ENCODE data around the gene ATAD3B.
"Not testable (repeated sequence)": the region's sequence is repeated elsewhere in the genome, so short reads cannot be mapped to it uniquely, and the experiment has no call there.

ATAD3B gene

DNA sequence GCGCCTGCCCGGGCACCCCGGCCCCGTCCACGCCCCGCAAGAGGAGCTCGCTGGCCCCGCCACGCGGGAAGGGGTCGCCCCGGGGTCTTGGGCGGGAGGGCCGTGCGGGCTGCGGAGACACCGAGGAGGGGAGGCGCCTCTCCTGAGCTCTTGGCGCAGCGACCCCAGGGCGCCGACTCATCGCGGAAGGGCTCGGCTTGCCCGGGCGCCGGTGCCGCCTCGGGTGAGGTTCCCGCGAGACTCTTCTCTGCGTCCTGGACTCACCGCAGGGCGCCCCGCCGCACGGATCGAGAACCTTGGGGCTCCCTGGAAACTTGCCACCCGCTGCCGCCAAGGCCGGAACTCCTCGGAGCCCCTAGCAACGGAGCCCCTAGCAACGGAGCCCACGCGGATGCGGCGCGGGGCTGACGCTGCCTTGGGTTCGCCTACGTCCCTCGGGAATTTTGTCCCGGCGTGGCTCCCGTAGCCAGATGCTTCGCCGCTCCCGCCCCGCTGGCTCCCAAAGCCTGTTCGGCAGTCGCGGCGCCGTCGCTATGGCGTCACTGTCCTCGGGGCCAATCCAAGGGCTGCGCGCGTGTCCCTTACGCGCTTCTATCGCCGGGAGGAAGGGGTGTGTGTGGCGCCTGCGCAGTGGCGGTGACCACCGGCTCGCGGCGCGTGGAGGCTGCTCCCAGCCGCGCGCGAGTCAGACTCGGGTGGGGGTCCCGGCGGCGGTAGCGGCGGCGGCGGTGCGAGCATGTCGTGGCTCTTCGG lies 40.1 kb downstream of the ATAD3B start, which contains the start of gene ATAD3A:
Gene ATAD3A, plus strand, starts transcription at position 630 of the 753 bp plus-strand sequence. Its CDS starts 107 bp downstream, at position 737.
- DNase-seq: peak; percentile 94

DNA sequence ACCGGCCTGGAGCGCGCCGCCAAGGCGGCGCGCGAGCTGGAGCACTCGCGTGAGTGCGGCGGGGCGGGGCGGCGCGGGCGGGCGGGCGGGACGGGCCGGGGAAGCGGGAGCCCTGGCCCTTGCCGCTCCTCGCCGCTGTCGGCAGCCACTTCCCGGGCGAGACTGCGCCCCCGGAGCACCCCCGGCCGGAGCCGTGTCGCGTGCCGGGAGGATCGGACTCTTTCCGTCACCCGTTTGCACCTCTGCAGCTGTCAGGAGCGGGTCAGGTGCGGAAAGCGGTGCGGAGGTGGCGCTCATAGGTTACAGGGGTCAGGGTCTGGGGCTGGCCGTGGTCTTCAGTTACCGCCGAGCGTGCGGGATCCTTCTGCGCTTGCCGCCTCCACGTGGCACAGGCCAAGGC lies 40.9 kb downstream of the ATAD3B start:
- not testable (repeated sequence) for DNase-seq

DNA sequence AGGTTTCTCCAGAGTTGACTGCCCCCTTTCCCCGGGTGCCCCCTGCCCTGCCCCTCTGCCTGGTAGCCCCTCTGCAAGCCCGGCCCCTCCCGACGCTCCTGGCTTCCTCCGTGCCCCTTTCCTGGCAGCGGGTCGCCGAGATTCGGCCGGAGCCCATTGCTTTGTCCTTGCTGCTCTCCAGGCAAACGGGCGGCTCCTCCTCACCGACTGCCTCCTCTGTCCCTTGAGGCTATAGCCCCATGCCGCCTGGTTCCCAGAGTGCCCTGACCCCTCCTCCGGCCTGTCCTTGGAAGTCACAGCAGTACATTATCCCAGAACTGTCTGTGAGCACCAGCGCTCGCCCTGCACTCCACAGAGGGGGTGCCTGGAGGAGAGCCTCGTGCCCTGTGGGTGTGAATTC lies 42.1 kb downstream of the ATAD3B start:
- not testable (repeated sequence) for DNase-seq

DNA sequence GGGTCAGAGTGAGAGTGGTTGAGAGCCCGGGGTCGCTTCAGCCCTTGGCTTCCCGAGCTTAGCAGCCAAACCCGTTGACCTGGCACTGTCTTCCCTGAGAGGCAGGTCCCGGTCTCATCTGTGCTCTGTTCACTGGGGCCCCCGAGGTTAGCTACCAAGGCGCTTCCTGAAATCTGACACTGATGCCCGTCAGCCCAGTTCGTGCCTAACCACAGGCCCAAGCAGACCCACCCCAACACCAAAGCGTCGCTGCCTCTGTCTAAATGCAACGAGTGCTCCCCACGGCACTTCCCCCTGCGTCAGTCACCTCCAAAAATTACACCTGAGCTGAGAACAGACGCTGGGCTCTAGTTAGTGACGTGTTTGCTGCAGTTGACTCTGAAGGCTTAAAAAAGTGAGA lies 42.8 kb downstream of the ATAD3B start:
- not testable (repeated sequence) for DNase-seq

DNA sequence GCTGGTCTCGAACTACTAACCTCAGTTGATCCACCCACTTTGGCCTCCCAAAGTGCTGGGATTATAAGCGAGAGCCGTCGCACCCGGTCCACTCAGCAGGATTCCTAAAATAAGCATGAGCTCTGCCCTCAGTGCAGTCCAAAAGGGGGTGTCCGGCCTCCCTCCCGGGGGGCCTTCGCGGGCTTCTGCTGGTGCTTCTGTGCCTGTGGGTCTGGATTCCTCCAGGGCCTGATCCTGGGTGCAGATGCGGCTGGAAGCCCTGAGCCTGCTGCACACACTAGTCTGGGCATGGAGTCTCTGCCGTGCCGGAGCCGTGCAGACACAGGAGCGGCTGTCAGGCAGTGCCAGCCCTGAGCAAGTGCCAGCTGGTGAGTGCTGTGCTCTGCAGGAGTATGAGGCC lies 45.4 kb downstream of the ATAD3B start:
- DNase-seq: not testable (repeated sequence)

DNA sequence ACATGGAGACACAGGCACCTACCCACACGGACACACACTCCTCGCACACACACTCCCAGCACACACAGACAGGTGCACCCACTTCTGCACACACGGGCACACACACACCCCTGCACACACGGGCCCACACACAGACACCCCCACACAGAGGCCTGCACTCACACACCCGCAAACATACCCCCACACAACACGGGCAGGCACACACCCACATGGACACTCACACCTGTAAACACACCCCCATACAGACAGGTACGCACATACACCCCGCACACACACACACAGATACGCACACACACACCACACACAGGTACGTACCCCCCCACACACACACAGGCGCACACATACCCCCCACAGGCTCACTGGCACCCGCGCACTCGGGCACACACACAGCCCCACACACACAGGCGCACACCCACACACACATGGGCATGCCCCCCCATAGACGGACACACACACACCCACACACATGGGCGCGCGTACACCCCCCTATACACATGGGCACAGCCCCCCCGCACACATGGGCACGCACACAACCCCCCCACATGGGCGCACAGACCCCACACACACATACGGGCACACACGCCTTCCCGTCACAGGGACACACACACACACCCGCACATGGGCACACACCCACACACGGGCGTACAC lies 46.5 kb downstream of the ATAD3B start:
- no peak for DNase-seq

DNA sequence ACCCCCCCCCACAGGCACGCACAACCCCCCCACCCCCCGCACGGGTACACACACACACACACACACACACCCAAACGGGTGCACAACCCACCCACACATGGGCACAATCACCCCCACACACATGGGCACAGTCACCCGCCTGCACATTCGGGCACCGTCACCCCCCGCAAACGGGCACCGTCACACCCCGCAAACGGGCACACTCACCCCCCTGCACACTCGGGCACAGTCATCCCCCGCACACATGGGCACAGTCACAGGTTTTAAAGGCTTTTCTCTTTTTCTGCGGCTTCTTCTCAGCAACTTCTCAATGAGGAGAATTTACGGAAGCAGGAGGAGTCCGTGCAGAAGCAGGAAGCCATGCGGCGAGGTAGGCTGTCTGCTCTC lies 47.0 kb downstream of the ATAD3B start:
- not testable (repeated sequence) for DNase-seq

DNA sequence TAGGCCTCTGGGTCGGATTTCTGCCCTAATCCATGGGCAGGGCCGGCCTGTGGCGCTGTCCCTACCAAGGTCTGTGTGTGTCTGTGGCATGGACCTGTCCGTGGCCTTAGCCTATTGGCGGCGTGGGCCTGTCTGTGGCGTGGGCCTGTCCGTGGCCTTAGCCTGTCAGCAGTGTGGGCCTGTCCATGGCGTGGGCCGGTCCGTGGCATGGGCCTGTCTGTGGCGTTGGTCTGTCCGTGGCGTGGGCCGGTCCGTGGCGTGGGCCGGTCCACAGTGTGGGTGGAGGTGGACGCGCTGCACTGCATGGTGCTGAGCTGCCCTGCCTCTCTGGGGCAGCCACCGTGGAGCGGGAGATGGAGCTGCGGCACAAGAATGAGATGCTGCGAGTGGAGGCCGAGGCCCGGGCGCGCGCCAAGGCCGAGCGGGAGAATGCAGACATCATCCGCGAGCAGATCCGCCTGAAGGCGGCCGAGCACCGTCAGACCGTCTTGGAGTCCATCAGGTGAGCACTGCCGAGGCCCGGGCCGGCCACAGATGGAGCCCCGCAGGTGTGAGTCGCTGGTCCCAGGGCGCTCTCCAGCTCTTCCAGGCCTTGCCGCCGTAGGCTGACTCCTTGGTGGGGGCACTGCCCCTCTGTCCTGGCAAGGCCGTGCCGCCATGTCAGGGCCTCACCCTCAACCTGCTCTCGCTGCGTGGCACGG lies 48.4 kb downstream of the ATAD3B start:
- DNase-seq: not testable (repeated sequence)

DNA sequence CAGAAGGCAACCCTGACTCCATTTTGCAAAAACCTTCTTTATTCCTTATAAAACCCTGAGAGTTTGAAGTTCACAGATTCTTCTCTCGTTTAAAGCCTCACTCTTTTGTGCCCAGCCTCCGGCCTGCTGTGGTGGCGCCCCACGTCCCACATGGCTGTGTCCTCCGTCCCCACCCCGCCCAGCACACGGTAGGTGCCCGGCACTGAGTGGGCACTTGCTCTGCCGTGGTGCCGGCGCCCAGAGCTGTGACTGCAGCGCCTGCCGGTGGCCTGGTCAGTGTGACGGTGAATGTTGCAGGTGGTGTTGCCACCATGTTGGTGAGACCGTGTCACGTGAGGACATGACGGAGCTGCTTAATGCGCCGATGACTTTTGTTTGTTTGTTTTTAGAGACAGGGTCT lies 49.8 kb downstream of the ATAD3B start:
- no peak for DNase-seq

DNA sequence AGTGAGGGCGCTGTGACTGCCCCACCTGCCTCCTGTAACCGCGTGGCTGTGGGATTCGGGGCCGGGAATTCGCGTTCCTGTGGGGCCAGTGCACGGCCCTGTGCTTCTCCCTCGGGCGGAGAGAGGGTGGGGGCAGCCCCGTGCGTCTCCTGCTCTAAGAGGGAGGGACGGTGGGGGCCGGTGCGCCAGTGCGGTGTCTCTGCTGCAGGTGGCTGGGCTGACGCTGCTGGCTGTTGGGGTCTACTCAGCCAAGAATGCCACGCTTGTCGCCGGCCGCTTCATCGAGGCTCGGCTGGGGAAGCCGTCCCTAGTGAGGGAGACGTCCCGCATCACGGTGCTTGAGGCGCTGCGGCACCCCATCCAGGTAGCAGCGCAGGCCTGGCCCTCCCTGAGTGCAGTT lies 51.0 kb downstream of the ATAD3B start:
- not testable (repeated sequence) for DNase-seq

DNA sequence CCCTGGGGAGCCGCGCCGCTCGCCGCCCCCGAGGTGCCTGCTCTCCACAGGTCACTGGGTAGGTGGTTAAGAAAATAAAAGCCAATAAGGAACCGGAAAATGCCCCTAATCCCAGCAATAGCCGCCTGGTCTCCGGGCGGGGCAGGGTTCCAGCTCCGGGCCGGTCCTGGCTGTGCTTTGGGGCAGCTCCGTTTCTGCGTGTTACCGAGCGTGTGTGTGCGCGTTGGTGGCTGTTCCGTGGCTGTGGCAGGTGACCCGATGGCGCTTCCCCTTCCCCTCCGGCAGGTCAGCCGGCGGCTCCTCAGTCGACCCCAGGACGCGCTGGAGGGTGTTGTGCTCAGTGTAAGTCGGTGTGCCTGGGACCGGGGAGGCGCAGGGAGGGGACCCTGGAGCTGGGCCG lies 51.7 kb downstream of the ATAD3B start:
- DNase-seq: not testable (repeated sequence)

DNA sequence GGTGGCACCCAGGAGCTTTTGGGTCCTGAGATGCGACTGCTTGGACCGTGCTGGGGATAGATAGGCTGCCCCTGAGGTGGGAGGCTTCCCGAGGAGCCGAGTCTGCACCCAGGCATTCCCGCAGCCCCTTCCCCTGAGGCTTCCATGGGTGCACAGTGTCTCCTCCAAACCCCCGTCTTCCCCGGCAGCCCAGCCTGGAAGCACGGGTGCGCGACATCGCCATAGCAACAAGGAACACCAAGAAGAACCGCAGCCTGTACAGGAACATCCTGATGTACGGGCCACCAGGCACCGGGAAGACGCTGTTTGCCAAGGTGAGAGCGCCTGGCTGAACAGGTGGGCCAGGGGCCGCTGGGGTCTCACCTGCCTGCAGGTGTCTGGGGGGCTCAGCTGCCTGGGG lies 52.1 kb downstream of the ATAD3B start:
- DNase-seq: not testable (repeated sequence)

DNA sequence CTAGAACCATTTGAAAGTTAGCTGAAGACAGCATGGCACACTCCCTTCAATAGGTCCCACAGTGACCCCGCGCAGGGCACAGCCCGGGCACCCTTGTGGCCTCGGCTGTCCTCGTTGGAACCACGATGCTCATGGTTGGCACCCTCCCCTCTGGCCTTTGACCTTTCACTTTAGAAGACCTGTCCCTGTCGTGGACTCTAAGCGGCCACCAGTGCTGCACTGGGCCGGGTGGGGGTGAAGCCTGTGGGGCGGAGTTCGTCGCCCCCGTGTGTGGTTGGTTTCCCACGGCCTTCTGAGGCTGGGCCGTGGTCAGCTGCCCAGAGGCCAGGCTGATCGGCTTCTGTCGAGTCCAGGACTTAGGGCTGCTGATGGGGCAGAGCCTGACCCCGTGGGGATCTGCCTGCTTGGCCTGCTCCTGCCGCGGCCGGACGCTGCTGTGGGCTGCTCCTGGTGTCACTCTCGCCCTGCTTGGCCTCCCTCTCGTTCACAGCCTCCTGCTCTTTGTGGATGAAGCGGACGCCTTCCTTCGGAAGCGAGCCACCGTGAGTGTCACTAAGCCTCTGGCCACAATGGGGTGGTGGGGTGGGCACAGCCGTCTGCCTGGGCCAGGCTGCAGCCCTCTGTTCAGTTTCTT lies 53.3 kb downstream of the ATAD3B start:
- not testable (repeated sequence) for DNase-seq

DNA sequence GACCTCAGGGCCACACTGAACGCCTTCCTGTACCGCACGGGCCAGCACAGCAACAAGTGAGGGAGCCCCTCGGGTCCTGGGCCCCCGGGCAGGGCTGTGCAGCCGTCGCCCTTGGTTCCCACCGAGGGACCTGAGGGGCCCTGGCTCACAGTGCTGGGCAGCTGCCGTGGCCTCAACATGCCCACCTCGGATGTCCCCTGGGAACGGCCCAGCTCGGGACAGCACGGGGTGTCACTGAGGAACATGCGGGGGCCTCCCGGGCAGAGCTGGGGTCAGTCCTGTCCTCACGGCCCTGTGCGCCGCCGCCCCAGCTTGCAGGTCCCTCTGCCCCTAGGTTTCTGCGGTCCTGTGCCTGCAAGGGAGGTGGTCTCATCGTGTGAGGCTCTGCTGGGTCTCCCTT lies 54.9 kb downstream of the ATAD3B start:
- DNase-seq: not testable (repeated sequence)

DNA sequence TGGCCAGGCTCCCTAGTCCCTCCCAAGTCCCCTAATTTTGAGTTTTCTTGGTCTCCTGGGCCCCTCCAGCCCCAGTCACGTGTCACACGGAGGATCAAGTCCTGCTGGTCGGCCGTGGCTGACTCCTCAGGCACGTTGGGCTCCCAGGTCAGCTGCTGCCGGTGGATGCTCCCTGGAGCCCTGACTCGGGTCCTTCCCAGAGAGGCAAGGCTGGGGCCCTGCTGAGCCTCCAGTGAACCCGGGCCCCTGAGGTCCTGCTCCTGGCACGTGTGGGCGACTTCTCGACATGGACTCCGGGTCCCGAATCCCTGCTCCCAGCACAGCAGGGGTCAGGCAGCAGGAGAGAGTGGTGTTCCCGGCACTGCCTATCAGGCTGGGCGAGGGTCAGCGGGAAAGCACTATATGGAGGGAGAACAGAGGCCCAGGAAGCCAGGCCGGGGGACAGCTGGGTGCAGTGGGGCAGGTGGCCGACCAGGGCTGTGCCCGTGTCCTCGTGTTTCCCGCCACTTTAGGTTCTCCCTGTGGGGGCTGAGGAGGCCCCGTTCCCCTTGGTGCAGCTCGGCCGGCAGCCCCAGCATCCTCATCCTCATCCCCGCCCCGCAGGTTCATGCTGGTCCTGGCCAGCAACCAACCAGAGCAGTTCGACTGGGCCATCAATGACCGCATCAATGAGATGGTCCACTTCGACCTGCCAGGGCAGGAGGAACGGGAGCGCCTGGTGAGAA lies 55.7 kb downstream of the ATAD3B start:
- no peak for DNase-seq

DNA sequence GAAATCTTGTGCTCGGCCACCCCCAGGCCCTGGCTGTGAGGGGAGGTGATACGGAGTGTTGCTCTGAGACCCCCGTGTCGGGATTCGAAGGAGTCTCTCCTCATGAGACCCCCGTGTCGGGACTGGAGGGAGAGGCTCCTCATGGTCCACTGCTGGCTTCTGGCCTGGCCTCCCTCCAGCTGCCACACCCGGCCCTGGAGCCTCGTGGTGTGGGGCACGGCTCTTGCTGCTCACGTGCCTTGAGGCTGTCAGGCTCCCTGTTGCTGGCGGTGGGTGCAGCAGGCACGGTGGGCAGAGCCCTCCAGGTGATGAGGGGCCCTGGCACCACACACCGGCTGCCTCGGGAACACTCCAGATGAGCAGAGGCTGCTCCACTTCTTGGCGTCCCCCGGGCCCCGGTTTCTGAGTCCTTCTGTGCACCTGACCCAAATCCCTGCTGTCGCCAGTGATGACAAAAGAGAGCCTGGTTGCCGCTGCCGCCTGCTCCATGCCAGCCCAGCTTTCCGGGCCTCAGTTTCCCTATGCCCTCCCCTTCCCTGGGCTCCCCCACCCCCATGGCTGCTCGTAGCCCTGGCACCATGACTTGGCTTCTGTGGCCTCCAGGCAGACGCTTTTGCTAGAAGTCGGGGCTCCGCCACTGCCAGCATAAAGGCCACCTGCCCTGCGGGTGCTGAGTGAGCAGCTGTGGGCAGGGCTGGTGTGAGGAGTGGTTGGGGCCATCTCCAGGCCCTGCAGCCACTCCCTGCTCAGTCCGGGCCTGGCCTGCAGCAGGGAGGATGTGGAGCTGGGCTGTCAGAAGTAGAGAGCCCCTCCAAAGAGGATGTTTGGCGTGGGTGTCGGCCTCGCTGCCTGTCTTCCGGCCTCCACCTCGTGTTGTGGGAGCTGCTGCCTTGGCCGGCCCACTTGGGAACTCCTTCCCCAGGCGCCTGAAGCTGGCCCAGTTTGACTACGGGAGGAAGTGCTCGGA lies 57.0 kb downstream of the ATAD3B start:
- no peak for DNase-seq

DNA sequence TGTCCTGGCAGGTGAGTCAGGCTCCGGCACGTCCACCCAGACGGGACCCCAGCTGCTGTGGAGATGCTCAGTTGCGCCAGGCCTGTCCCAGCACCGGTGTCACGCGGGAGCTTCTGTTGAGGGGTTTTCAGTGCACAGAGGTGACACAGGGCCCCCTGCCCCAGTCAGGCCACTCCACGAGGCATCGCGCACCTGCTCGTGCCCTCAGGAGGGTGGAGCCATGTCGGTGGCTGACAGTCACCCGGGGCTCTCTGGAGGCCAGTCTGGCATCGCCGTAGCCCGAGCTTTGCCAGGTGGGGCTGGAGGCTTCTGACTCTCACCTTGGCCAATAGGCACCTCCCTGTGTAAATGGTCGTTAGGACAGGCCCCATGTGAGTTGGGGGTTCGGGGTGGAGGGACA lies 57.8 kb downstream of the ATAD3B start:
- no peak for DNase-seq

DNA sequence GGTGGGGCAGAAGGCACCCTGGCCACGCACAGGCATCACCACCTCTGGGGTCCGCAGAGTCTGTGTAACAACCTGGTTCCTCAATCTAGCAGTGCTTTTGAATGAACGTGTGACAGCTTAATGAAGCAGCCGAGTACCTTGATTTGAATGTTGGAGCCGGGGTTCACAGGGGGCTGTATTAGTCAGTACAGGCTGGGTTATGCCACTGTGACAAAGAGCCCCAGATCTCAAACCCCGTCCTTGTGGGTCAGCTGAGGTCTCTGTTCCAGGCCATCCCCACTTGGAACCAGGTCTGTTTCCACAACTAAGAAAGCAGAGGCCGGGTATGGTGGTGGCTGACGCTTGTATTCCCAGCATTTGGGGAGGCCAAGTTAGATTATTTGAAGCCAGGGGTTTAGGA lies 58.4 kb downstream of the ATAD3B start:
- no peak for DNase-seq

DNA sequence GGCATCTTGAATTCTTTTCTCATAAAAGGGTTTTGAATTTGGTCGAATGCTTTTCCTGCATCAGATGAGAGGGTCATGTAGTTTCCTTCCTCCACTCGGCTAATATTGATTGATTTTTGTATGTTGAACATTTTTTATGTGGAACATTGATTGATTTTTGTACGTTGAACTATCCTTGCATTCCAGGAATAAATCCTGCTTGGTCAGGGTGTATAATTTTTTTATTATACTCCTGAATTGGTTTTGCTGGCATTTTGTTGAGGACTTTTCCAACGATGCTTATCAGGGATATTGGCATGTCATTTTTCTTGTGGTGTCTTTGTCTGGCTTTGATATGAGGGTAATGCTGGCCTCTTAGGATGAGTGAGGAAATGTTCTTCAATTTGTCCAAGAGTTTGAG lies 60.4 kb downstream of the ATAD3B start:
- DNase-seq: no peak

DNA sequence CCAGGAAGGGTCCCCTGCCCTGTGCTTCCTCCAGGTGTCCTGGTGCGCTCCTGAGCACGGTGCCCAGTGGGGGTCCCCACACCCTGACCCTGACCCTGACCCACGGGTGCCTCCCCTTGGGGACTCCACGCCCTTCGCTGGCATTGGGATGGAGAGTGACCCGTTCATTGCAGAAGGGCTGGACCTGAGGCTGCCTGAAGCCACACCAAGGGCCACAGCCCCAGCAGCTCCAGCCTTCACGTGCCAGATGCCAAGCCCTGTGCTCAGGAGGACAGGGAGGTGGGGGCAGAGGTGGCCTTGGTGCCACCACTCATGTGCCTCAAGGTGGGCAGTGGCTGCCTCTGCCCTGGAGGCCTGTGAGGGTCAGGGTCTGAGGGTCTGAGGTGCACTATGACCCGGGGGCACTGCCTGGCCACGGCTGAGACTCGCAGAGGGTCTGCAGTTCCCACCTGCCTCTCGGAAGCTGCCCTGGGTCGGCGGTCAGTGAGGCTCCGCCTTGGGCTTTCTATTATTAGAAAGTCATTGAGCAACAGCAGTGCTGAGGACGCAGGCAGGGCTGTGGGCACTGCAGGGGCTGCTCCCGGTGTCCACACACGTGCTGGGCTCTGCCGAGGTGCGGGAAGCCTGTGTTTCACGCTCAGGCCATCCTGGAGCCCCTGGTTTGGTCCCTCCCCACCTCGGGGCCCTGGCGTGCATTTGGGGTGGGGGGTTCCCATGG lies 61.8 kb downstream of the ATAD3B start:
- not testable (repeated sequence) for DNase-seq

Measured in right kidney (tissue), 1 donor.